Loucy (cell line): Measurements from ENCODE around the gene CFAP20DC.

ENCODE experiments used
- H2AFZ ChIP-seq: fragments of 200-600 bp; sonication (generic); 2 replicates; pipeline ENCODE4 v1.6.0; 2016; ENCODE audit warnings: antibody characterized with exemption, mild to moderate bottlenecking, low read length, moderate library complexity
- H3F3A ChIP-seq: fragments of 200-600 bp; 2 replicates; pipeline ENCODE4 v1.6.0; 2016; ENCODE audit warnings: antibody characterized with exemption, low read depth, mild to moderate bottlenecking
- H3K27me3 ChIP-seq: fragments of 200-600 bp; sonication (generic); 2 replicates; pipeline ENCODE4 v1.6.1; 2014; ENCODE audit warnings: low read length, mild to moderate bottlenecking; ENCODE audit not compliant: insufficient read depth, poor library complexity, severe bottlenecking
- H3K36me3 ChIP-seq: fragments of 200-600 bp; sonication (generic); 2 replicates; pipeline ENCODE4 v1.6.1; 2016; ENCODE audit warnings: low read length; ENCODE audit not compliant: insufficient read depth
- H3K4me1 ChIP-seq: fragments of 200-600 bp; sonication (generic); 2 replicates; pipeline ENCODE4 v1.5.1; 2014; ENCODE audit warnings: low read length, mild to moderate bottlenecking; ENCODE audit not compliant: insufficient read depth, poor library complexity, severe bottlenecking
- H3K4me2 ChIP-seq: fragments of 200-600 bp; sonication (generic); 2 replicates; pipeline ENCODE4 v1.6.0; 2014; ENCODE audit warnings: antibody characterized with exemption, low read length, low read depth, mild to moderate bottlenecking; ENCODE audit not compliant: poor library complexity, severe bottlenecking
- H3K4me3 ChIP-seq: fragments of 200-600 bp; sonication (generic); 2 replicates; pipeline ENCODE4 v1.5.1; 2014; ENCODE audit warnings: low read length, mild to moderate bottlenecking, mixed read lengths; ENCODE audit not compliant: poor library complexity, severe bottlenecking
- H3K79me2 ChIP-seq: fragments of 200-600 bp; sonication (generic); 2 replicates; pipeline ENCODE4 v1.6.1; 2014; ENCODE audit warnings: low read length; ENCODE audit not compliant: insufficient read depth
- H3K9ac ChIP-seq: fragments of 200-600 bp; sonication (generic); 2 replicates; pipeline ENCODE4 v1.6.0; 2014; ENCODE audit warnings: mild to moderate bottlenecking, low read depth, low read length, moderate library complexity; ENCODE audit not compliant: poor library complexity, severe bottlenecking
- H3K9me2 ChIP-seq: fragments of 200-600 bp; sonication (generic); replicated peaks from 2 replicates; pipeline ENCODE4 v1.6.1; 2016; ENCODE audit warnings: low read depth, low read length, mixed read lengths
- H3K9me3 ChIP-seq: fragments of 200-600 bp; sonication (generic); 2 replicates; pipeline ENCODE4 v1.6.1; 2014; ENCODE audit warnings: mild to moderate bottlenecking, antibody characterized with exemption, low read length, low read depth; ENCODE audit not compliant: insufficient read depth
- H4K20me1 ChIP-seq: fragments of 200-600 bp; sonication (generic); 2 replicates; pipeline ENCODE4 v1.6.0; 2014; ENCODE audit warnings: antibody characterized with exemption, low read length, mild to moderate bottlenecking; ENCODE audit not compliant: insufficient read depth, poor library complexity, severe bottlenecking
- EZH2phosphoT487 ChIP-seq: fragments of 200-600 bp; IDR thresholded peaks from 2 replicates; pipeline ENCODE4 v1.6.1; 2018; ENCODE audit warnings: antibody characterized with exemption, mild to moderate bottlenecking, moderate library complexity, borderline replicate concordance
- TF ChIP-seq, protein P1 (sequence below): fragments of 200-600 bp; sonication (generic); conservative IDR thresholded peaks from 2 replicates; pipeline ENCODE4 v1.5.1; 2014; ENCODE audit warnings: mild to moderate bottlenecking, antibody characterized with exemption, low read length

The CFAP20DC gene

DNA sequence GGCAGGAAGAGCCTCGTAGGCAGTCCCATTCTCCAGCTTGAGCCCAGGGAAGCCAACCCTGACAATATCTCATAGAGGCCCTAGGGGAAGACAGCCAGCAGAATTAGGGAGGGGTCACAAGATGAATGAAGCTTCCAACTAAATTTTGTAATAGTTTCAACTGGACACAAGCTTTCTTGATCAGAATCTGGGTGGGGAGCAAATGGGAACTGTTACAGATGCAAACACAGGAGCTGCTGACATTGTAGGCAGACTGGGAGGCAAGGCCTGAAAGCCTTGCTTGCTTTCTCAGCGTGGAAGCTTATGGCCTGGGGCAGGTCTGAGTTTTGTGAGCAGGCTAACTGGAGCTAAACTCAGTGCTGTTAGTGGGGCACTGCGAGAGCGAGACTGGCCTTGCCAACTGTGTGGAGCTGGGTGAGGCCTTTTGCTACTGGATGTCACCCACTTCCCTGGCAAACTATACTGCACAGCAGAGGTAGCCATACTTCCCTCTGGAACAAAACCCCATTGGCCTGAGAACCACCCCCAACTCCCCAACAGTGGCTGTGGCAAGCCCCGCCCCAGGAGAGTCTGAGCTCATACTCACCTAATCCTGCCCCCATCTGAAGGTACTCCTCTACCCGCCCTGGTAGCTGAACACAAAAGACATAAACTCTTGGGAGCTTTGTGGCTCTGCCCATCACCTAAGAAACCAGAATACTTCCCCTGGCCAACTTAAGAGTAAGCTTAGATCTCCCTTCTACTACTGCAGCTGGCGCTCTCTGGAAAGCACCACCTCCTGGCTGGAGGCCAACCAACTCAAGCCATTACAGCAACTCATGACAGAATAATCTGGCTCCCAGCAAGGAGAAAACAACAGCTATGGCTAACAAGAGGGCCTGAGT, 42.9 kb downstream of the CFAP20DC start:
- Histone ChIP-seq H3K4me2 (no peak overlapping the region), H3K9ac (no peak overlapping the region), H3K9me3 (no peaks in the 10 kb centered on the region), H3K36me3 (no peaks in the 10 kb centered on the region), H3K79me2 (no peaks in the 10 kb centered on the region), H3F3A (no peaks in the 10 kb centered on the region), H3K9me2 (no peaks in the 10 kb centered on the region), H4K20me1 (no peaks in the 10 kb centered on the region), H3K27me3 (no peaks in the 10 kb centered on the region), H3K4me1 (no peaks in the 10 kb centered on the region), H3K4me3 (no peak overlapping the region), H2AFZ (0 out of 2 replicates have a peak overlapping the region, but pooled peaks have one; percentile 13)
- TF ChIP-seq, protein P1, sequence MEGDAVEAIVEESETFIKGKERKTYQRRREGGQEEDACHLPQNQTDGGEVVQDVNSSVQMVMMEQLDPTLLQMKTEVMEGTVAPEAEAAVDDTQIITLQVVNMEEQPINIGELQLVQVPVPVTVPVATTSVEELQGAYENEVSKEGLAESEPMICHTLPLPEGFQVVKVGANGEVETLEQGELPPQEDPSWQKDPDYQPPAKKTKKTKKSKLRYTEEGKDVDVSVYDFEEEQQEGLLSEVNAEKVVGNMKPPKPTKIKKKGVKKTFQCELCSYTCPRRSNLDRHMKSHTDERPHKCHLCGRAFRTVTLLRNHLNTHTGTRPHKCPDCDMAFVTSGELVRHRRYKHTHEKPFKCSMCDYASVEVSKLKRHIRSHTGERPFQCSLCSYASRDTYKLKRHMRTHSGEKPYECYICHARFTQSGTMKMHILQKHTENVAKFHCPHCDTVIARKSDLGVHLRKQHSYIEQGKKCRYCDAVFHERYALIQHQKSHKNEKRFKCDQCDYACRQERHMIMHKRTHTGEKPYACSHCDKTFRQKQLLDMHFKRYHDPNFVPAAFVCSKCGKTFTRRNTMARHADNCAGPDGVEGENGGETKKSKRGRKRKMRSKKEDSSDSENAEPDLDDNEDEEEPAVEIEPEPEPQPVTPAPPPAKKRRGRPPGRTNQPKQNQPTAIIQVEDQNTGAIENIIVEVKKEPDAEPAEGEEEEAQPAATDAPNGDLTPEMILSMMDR = no peak
- TF ChIP-seq EZH2phosphoT487 = no peak

DNA sequence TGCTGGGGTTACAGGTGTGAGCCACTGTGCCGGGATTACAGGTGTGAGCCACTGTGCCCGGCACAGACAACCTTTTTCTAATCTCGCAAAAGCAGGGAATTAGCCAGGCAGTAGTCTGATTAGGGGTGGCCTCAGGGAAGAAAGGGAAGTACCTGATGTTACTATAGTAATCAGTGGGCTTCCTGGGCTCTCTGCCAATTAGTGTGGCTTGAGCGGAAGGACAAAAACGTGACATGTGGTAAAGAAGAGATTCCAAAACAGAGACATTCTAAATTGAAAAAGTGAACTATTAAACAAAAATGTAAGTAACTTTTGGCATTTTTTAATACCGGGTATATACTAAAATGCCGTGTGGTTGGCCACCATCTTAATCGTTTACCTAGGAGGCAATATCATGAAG, 48.1 kb downstream of the CFAP20DC start:
- Histone ChIP-seq H3K27me3 (no peaks in the 10 kb centered on the region), H3K4me1 (peaks cover 5% of the 10 kb centered on the region), H4K20me1 (no peaks in the 10 kb centered on the region), H3K79me2 (no peaks in the 10 kb centered on the region), H2AFZ (no peak overlapping the region), H3K4me3 (no peak overlapping the region), H3K9me3 (no peaks in the 10 kb centered on the region), H3K36me3 (no peaks in the 10 kb centered on the region), H3F3A (no peaks in the 10 kb centered on the region), H3K4me2 (no peak overlapping the region), H3K9me2 (no peaks in the 10 kb centered on the region), H3K9ac (no peak overlapping the region)
- TF ChIP-seq, protein P1 = no peak
- TF ChIP-seq EZH2phosphoT487 = no peak

DNA sequence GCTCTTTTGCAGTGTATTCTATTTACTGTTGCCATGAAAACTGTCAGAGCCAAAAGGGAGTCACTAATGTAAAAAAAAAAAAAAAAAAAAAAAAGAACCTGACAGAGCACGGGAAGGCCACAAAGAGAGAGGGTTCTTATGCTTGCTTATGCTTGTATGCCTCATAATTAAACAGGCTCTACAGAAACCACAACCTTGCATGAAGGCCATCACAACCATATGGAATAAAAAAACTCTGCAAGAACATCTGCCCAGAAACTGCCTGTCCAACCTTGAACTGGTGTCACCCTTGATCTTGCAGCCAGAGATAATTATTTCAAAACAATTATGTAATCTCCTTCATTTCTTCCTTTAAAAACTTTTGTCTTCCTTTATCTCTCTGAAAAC, 50.1 kb downstream of the CFAP20DC start:
- no peak for TF ChIP-seq EZH2phosphoT487
- TF ChIP-seq, protein P1 = no peak
- H3K9ac ChIP-seq = no peak overlapping the region
- H4K20me1 ChIP-seq = no peaks in the 10 kb centered on the region

More for the DNA sequence above, 50.1 kb downstream of the CFAP20DC start:
- no peaks in the 10 kb centered on the region for H3F3A ChIP-seq
- H3K9me3 ChIP-seq = no peaks in the 10 kb centered on the region
- H3K79me2 ChIP-seq = no peaks in the 10 kb centered on the region
- H3K4me2 ChIP-seq = no peak overlapping the region
- peaks cover 5% of the 10 kb centered on the region for H3K4me1 ChIP-seq
- H2AFZ ChIP-seq = no peak overlapping the region
- no peak overlapping the region for H3K4me3 ChIP-seq
- H3K36me3 ChIP-seq = no peaks in the 10 kb centered on the region
- no peaks in the 10 kb centered on the region for H3K27me3 ChIP-seq
- no peaks in the 10 kb centered on the region for H3K9me2 ChIP-seq
